Caco-2 (cell line): ENCODE measurements around the gene ENPP3. TPM values are rescaled to one million over a fixed set of nuclear protein-coding genes. Genes with fewer than 3 reads are reported as not detected.

Experiments
- BruUV-seq: library from RNA; stranded (reverse); fragments of 400-500 nt; replicated peaks from 2 replicates; lab custom pipeline; 2021; lab: Mats Ljungman, UMichigan
- CTCF ChIA-PET: fragments of 300-600 bp; sonication (Branson Sonifier 250); formaldehyde crosslinking; loops from one replicate; lab custom pipeline; 2022; ENCODE audit warnings: antibody characterized with exemption; lab: Charles Lee
- POLR2A ChIA-PET: fragments of 300-600 bp; sonication (Branson Sonifier 250); formaldehyde crosslinking; loops from one replicate; lab custom pipeline; 2022; ENCODE audit warnings: antibody characterized with exemption; lab: Charles Lee
- DNase-seq, 2 experiments: peaks; one replicate each; pipeline versions ENCODE4 v3.0.0 to v3.0.0-alpha.2; 2020 to 2022
- H3K27me3 ChIP-seq: replicated peaks from 2 replicates; pipeline ENCODE4 v1.6.0; 2011; ENCODE audit warnings: low read length; ENCODE audit not compliant: control insufficient read depth, insufficient read depth
- H3K36me3 ChIP-seq: 2 replicates; pipeline ENCODE4 v1.5.1; 2011; ENCODE audit warnings: low read length; ENCODE audit not compliant: control insufficient read depth, insufficient read depth
- H3K4me1 ChIP-seq: fragments of 250-450 bp; sonication (Bioruptor Pico); 2 replicates; pipeline ENCODE4 v1.5.1; 2020; ENCODE audit warnings: mild to moderate bottlenecking
- H3K4me3 ChIP-seq: 2 replicates; pipeline ENCODE4 v1.5.1; 2011; ENCODE audit warnings: low read depth, mild to moderate bottlenecking, control low read depth, low read length
- H3K9me3 ChIP-seq: fragments of 250-450 bp; sonication (Bioruptor Pico); 2 replicates; pipeline ENCODE4 v1.5.1; 2020; ENCODE audit warnings: mild to moderate bottlenecking, moderate library complexity
- H3K27ac Mint-ChIP-seq: one replicate; pipeline ENCODE4 v1.8.0; 2022; ENCODE audit warnings: mixed read lengths; ENCODE audit not compliant: unreplicated experiment
- H3K27me3 Mint-ChIP-seq: one replicate; pipeline ENCODE4 v1.8.0; 2022; ENCODE audit warnings: mixed read lengths; ENCODE audit not compliant: insufficient read depth, unreplicated experiment
- H3K36me3 Mint-ChIP-seq: one replicate; pipeline ENCODE4 v1.8.0; 2022; ENCODE audit warnings: mild to moderate bottlenecking, mixed read lengths; ENCODE audit not compliant: insufficient read depth, unreplicated experiment
- H3K4me1 Mint-ChIP-seq: one replicate; pipeline ENCODE4 v1.8.0; 2022; ENCODE audit warnings: low read depth, mixed read lengths; ENCODE audit not compliant: unreplicated experiment
- H3K4me3 Mint-ChIP-seq: one replicate; pipeline ENCODE4 v1.8.0; 2022; ENCODE audit warnings: mild to moderate bottlenecking, moderate library complexity, mixed read lengths; ENCODE audit not compliant: unreplicated experiment
- H3K9me3 Mint-ChIP-seq: one replicate; pipeline ENCODE4 v1.8.0; 2022; ENCODE audit warnings: mixed read lengths; ENCODE audit not compliant: unreplicated experiment
- CTCF ChIP-seq, 2 experiments: fragments of 200-600 bp in 1 of 2; IDR thresholded peaks; 1 replicate in 1 of 2; 2 replicates in 1 of 2; pipeline versions ENCODE4 v1.5.1 to v1.8.0; 2011 to 2022; ENCODE audit warnings: antibody characterized with exemption in 1 of 2, control low read depth in 1 of 2, inconsistent platforms in 1 of 2, low read depth in 1 of 2, low read length in 1 of 2, mild to moderate bottlenecking in 1 of 2, moderate library complexity in 1 of 2; ENCODE audit not compliant: insufficient read depth in 1 of 2, severe bottlenecking in 1 of 2, unreplicated experiment in 1 of 2
- intact Hi-C: fragments of 100-400 bp; cut with micrococcal nuclease; formaldehyde crosslinking; loops from one replicate; pipeline ENCODE4 v1.10.0; 2022; ENCODE audit not compliant: unreplicated experiment
- total RNA-seq: library from RNA; stranded (reverse); gene quantifications from 2 replicates; pipeline ENCODE4 v1.2.3, GENCODE V29; 2022

The ENPP3 gene
- total RNA-seq, 1 experiment from 2014 or later, result not detected

GRCh38 chr6:131629651-131630050 is 7.5 kb upstream of the ENPP3 start:
- intact Hi-C loops, result loop anchor here (10.0 kb wide), 1 partner anchor 745 kb away; no protein-coding TSS in a partner anchor
- no peak for DNase-seq
- BruUV-seq, result no TSS peak
- Mint-ChIP-seq H3K27me3 (no peaks in the 10 kb centered on the region), H3K4me1 (no peaks in the 10 kb centered on the region), H3K27ac (no peak overlapping the region), H3K36me3 (no peaks in the 10 kb centered on the region), H3K9me3 (no peaks in the 10 kb centered on the region), H3K4me3 (no peak overlapping the region)
- no peak for TF ChIP-seq CTCF (IDR thresholded peaks at IDR 0.05; ENCODE audit: insufficient read depth in 1 of 2, low read depth in 1 of 2, low read length in 1 of 2, severe bottlenecking in 1 of 2, unreplicated experiment in 1 of 2)
- H3K27me3 ChIP-seq, result no peaks in the 10 kb centered on the region
- no peaks in the 10 kb centered on the region for H3K9me3 ChIP-seq
- ChIA-PET POLR2A (no interaction called here), CTCF (no interaction called here)
- H3K4me1 ChIP-seq, result 0 out of 2 replicates have a peak, but pooled peaks cover 5% of the 10 kb centered on the region
- H3K36me3 ChIP-seq, result no peaks in the 10 kb centered on the region
- H3K4me3 ChIP-seq, result no peak overlapping the region

GRCh38 chr6:131631625-131632289 is 5.3 kb upstream of the ENPP3 start:
- no TSS peak for BruUV-seq
- H3K36me3 ChIP-seq, result no peaks in the 10 kb centered on the region
- no peaks in the 10 kb centered on the region for H3K27me3 ChIP-seq
- H3K27me3 Mint-ChIP-seq, result no peaks in the 10 kb centered on the region
- H3K4me1 ChIP-seq, result 0 out of 2 replicates have a peak, but pooled peaks cover 5% of the 10 kb centered on the region
- TF ChIP-seq CTCF (IDR thresholded peaks at IDR 0.05; ENCODE audit: insufficient read depth in 1 of 2, low read depth in 1 of 2, low read length in 1 of 2, severe bottlenecking in 1 of 2, unreplicated experiment in 1 of 2), result no peak
- intact Hi-C loops, result no loop called here
- no peaks in the 10 kb centered on the region for H3K36me3 Mint-ChIP-seq
- H3K27ac Mint-ChIP-seq, result no peak overlapping the region
- H3K4me1 Mint-ChIP-seq, result no peaks in the 10 kb centered on the region
- H3K4me3 Mint-ChIP-seq, result no peak overlapping the region
- ChIA-PET CTCF (interaction anchor here (0.6 kb wide), 1 partner anchor 59 kb away, joined by 3 read pairs; no protein-coding TSS in a partner anchor), POLR2A (no interaction called here)
- H3K9me3 Mint-ChIP-seq, result no peaks in the 10 kb centered on the region
- H3K4me3 ChIP-seq, result no peak overlapping the region
- DNase-seq, result no peak
- H3K9me3 ChIP-seq, result no peaks in the 10 kb centered on the region

DNA sequence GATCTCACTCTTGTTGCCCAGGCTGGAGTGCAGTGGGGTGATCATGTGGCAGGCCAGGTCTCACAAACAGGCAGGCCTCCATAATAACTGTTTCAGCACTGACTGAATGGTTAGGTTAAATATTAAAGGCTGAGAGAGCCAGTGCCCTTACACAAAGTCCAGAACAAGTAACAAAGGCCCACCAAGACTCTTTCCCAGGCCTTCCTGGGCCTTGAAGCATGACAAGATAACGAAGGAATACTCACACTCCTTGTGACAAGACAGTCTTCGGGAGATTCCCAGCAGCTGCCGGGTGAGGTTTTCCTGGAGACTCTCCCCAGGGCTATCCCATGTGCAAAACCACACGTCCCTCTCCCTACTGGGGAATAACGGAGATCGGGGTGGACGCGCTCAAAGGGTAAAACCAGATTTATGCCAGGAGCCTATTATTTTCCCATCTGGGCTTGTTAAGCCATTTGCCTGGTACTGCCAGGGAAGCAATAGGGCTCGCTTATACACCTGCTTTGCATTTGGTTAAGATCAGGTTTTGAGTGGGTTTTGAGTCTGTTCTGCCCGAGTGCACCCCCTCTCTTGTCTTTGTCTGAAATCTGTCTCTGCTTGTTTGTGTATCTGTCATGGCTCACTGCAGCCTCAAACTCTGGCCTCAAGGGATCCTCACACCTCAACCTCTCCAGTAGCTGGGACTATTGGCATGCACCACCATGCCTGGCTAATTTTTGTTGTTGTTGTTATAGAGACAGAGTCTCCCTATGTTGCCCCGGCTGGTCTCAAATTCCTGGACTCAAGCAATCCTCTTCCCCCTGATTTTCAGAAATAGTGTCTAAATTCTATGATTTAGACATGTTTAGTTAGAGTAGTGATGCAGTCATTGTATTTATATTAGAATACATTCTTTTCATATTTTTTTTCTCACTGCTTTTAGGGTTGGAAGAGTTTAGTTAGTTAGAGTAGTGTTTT is 1.4 kb upstream of the ENPP3 start:
- Mint-ChIP-seq H3K4me3 (no peak overlapping the region), H3K9me3 (no peaks in the 10 kb centered on the region), H3K36me3 (no peaks in the 10 kb centered on the region), H3K27ac (no peak overlapping the region), H3K27me3 (peaks cover 4% of the 10 kb centered on the region), H3K4me1 (no peaks in the 10 kb centered on the region)
- intact Hi-C loops, result no loop called here
- no peak overlapping the region for H3K4me3 ChIP-seq
- no TSS peak for BruUV-seq
- ChIA-PET CTCF (no interaction called here), POLR2A (no interaction called here)
- H3K4me1 ChIP-seq, result no peaks in the 10 kb centered on the region
- no peak for TF ChIP-seq CTCF (IDR thresholded peaks at IDR 0.05; ENCODE audit: insufficient read depth in 1 of 2, low read depth in 1 of 2, low read length in 1 of 2, severe bottlenecking in 1 of 2, unreplicated experiment in 1 of 2)
- H3K9me3 ChIP-seq, result no peaks in the 10 kb centered on the region
- no peaks in the 10 kb centered on the region for H3K36me3 ChIP-seq
- no peak for DNase-seq
- H3K27me3 ChIP-seq, result no peaks in the 10 kb centered on the region
